ENCODE measurements around the gene VIPR1. TPM values are rescaled to one million over a fixed set of nuclear protein-coding genes. Genes with fewer than 3 reads are reported as not detected.

Gene VIPR1
- total and polyA plus RNA-seq, 2 donors (not counting 1 experiment from before 2014, with no cell fraction given), result 0.79 to 5.8 TPM

DNA sequence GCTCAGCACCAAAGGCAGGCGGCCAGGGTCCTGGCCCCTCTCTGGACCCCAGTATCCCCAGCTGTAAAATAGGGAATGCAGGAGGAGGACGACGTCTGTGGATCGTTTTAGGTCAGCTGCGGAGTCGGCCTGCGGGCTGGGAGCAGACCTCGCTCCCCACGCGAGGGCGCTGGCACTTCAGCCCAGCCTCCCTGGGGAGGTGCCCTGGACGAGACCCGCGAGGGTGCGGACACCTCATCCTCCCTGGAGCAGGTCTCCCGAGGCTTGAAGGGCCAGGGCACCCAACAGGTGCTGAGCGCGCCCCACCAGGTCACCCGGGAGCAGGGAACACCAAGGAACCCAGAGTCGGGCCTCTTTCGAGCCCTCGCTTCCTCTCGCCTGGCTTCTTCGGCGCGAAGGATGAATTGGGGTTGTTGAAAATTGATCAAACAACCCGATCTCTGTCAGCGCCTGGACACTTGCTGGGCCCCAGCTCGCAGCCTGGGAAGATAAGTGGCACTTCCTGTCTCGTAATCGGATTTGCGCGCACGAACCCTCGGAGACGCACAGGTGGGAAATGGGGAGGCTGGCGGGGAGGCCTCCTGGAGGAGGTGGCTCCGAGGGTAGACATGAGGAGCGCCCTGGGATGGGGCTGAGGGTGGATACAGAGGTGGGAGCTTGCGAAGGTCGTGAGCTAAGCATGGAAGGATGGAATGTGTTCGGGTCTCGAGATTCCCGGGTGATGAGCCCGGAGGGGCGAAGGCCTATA lies 588 bp upstream of the VIPR1 start:
- H3K79me2 ChIP-seq (ENCODE audit: control insufficient read depth, insufficient read depth, low read length), result no peaks in the 10 kb centered on the region
- Mint-ChIP-seq H3K27me3 (peaks cover 35% of the 10 kb centered on the region), H3K4me3 (peak overlapping the region; percentile 92), H3K27ac (peak overlapping the region; percentile 84), H3K9me3 (ENCODE audit: insufficient read depth) (no peaks in the 10 kb centered on the region), H3K4me1 (peaks cover 25% of the 10 kb centered on the region)
- H3K4me1 ChIP-seq (ENCODE audit: control insufficient read depth in 2 of 2, insufficient read depth in 2 of 2, low read length in 2 of 2), result peaks cover 11 to 21% of the 10 kb centered on the region in 2 donors
- under 1% methylated on average over 43 of the region's 46 CpGs for WGBS (ENCODE audit: insufficient coverage)
- peaks cover 0 to 38% (median 16%) of the 10 kb centered on the region in 4 experiments for H3K27me3 ChIP-seq (replicated peaks in 1 of 4; ENCODE audit: control extremely low read depth in 1 of 4, control insufficient read depth in 3 of 4, insufficient read depth in 4 of 4, low read length in 3 of 4)
- peak overlapping the region; percentile 92 for H2AFZ ChIP-seq (ENCODE audit: insufficient read depth, low read depth, low read length, poor library complexity, severe bottlenecking)
- H3K36me3 ChIP-seq (replicated peaks in 1 of 2; ENCODE audit: control extremely low read depth in 1 of 2, control insufficient read depth in 1 of 2, extremely low read depth in 1 of 2, insufficient read depth in 2 of 2, low read length in 1 of 2), result no peaks in the 10 kb centered on the region
- H4K20me1 ChIP-seq (ENCODE audit: control insufficient read depth, insufficient read depth, low read length, poor library complexity, severe bottlenecking), result no peaks in the 10 kb centered on the region
- H3K4me2 ChIP-seq (replicated peaks; ENCODE audit: low read depth, low read length, poor library complexity, severe bottlenecking), result peak overlapping the region; percentile 83
- TF ChIP-seq, protein P1, sequence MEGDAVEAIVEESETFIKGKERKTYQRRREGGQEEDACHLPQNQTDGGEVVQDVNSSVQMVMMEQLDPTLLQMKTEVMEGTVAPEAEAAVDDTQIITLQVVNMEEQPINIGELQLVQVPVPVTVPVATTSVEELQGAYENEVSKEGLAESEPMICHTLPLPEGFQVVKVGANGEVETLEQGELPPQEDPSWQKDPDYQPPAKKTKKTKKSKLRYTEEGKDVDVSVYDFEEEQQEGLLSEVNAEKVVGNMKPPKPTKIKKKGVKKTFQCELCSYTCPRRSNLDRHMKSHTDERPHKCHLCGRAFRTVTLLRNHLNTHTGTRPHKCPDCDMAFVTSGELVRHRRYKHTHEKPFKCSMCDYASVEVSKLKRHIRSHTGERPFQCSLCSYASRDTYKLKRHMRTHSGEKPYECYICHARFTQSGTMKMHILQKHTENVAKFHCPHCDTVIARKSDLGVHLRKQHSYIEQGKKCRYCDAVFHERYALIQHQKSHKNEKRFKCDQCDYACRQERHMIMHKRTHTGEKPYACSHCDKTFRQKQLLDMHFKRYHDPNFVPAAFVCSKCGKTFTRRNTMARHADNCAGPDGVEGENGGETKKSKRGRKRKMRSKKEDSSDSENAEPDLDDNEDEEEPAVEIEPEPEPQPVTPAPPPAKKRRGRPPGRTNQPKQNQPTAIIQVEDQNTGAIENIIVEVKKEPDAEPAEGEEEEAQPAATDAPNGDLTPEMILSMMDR (IDR thresholded peaks at IDR 0.05), result peak; percentile 46
- TF ChIP-seq EZH2 (IDR thresholded peaks at IDR 0.05; ENCODE audit: borderline replicate concordance, insufficient read depth, low read depth, low read length, poor library complexity, severe bottlenecking), result no peak
- peak overlapping the region; percentile 58 to 82 (median 72) for H3K4me3 ChIP-seq (ENCODE audit: control extremely low read depth in 1 of 5, extremely low read depth in 1 of 5, insufficient read depth in 1 of 5, low read depth in 2 of 5, low read length in 4 of 5)
- CTCF ChIA-PET, result interaction anchor here (0.6 to 3.5 kb wide), 15 partner anchors 8 to 402 kb away, joined by 3 to 56 read pairs (median 3); partner anchors contain the start of gene SEC22C
- DNase-seq, result peak; percentile 69
- POLR2A ChIA-PET, result interaction anchor here (0.5 to 1.8 kb wide), 4 partner anchors 10 to 1274 kb away, joined by 3 to 8 read pairs (median 4); partner anchors contain the start of gene SEC22C
- ATAC-seq (ENCODE audit: low read depth), result peak; percentile 31
- H3K27ac ChIP-seq (ENCODE audit: low read length in 2 of 2), result no peak overlapping the region
- H3K9me3 ChIP-seq (ENCODE audit: control extremely low read depth in 1 of 3, control insufficient read depth in 2 of 3, insufficient read depth in 1 of 3, low read length in 2 of 3), result no peaks in the 10 kb centered on the region
- H3K9ac ChIP-seq (ENCODE audit: low read length), result peak overlapping the region; percentile 62
- intact Hi-C loops (cut with micrococcal nuclease), result loop anchor here (1.0 to 5.0 kb wide), 8 partner anchors 12 to 1190 kb away; partner anchors contain the start of genes ABHD5, CCDC13, SEC22C and ULK4
